ENCODE measurements around the gene SMG6.

SMG6 gene

DNA sequence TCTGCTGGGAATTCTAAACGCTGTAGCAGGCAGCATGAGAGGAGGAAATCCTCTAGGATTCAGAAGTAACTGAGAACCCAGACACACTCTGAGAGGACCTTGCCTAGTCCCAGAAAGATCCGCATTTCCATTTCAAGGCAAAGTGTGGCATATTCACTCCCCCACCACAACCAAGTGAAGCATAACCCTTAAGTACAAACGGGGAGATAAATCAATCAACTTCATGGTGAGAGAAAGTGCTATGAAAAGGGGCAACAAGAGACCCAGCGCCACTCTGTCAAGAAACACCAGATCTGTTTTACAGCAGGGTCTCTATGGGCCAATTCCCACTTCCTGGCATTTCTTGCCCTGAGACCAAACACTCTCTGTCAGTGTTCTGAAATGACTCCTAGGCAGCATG lies 68.3 kb downstream of the SMG6 start:
- DNase-seq (ENCODE audit: low spot score), result no peak

DNA sequence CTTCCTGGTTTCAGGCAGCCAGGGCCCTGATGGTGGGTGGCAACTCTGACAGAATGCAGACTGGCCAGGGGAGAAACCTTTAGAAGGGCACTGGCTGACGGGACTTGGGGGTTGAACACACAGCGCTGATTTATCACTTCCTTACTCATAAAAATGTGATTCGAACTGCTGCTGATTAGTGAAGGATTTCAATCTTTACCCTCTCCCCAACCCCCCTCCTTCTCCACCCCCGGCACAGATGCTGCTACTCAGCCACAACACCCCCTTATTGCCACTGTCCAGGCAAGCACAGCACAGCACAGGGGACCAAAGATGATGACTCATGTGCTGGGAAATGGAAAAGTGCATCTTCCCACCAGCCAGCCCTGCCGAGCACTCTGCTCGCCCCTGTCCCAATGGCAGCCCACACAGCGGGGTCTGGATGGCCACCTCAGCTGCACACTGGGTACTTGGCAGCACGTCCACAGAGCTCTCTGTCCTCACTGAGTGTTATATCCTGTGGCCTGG lies 70.1 kb downstream of the SMG6 start:
- no peak for DNase-seq (ENCODE audit: low spot score)

DNA sequence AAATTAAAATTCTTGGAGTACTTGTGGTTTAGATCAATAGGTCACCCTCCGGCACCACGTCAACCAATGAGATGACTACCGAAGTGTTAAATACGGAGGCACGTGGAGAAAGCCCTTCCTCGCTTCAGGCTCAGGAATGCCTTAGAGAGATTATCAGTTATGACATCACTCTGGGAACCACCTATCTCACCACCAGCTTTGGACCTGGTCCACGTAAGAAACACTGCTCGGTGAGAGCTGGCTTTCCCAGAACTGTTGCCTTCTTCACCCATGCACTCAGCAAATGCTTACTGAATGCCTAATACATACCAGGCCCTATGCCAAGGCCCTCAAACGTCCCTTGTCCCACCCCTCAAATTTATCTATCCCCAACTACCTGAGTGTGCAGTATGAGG lies 71.3 kb downstream of the SMG6 start:
- DNase-seq (ENCODE audit: low spot score), result no peak

DNA sequence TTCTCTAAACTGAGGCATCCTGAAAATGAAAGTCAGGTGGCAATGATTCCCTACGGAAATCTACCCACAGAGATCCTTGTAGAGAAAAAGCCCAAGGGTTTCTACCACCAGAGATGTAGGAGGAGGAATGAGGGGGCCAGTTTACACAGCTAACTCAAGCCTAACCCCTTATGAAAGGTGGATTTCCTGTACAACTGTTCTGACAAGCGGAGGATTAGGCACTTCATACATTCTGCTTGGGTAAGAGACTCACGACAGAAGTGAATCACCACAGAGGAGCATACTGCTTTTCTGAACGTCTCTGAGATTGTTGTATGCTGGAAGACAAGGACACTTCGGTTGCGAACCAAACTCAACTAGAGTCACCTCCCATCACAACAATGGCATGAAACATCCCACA lies 72.7 kb downstream of the SMG6 start:
- DNase-seq (ENCODE audit: low spot score), result no peak

DNA sequence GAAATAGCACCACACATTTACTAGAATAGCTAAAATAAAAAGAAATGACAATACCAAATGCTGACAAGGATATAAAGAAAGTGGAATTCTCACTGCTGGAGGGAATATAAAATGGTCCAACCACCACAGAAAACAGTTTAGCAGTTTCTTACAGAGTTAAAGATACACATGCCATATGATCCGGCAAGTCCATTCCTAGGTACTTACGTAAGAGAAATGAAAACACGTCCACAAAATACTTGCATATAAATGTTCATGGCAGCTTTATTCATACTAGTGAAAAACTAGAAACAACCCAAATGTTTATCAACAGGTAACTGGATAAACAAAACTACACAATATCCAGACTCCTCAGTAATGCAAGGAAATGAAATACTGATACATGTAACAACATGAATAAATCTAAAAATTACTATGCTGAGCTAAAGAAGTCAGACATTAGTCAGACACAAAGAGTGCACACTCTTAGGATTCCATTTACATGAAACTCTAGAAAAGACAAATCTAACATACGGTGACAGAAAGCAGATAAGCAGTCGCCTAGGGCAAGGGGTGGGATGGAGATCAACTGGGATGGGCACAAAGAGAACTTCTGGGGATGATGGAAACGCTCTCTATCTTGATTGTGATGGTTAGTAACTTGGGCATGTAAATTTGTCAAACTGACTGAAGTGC lies 76.4 kb downstream of the SMG6 start:
- no peak for DNase-seq (ENCODE audit: low spot score)

DNA sequence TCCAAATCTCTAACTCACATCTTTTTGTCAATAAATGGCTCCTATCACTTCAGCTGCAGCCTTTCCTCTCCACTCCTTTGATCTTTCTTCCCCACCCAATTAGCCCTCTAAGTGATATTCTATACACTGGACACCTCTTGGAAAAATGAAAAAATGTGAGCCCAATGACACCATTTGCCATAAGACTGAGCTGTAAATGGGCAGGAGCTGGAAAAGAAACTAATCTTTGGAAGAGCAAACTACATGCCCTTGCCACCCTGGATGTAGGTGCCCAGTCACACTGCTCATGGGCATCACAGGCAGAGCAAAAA lies 80.0 kb downstream of the SMG6 start:
- DNase-seq (ENCODE audit: low spot score), result no peak

DNA sequence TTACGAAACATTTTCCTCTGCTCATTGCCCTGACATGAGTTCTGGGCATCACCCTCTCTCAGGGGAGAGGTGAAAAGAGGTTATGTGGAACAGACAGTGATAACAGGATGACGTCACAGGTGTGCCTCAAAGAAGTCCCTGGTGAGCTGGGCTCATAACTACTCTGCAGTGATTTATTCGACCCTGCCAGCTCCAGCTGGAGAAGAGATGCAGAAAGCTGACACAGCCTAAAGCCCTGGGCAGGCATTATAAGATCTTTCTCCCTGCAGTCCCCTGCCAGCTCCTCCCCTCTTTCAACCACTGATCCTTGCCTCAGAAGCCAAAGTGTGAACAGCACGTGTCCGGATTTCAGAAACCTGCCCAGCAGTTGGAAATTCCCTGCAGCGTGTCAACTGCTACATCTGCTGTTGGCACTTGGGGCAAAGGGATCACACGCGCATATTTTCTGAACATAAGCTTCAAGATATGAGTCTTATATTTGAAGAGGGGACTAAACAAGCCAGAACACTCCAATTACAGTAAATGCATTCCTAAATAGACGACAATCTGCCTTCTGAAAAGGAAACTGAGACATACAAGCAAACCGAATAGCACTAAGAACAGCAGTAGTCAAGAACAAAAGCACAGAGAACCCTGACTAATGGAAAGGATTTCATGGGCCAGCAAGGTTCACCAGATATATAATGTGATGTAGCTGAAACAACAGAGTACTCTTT lies 80.5 kb downstream of the SMG6 start:
- DNase-seq (ENCODE audit: low spot score), result no peak

DNA sequence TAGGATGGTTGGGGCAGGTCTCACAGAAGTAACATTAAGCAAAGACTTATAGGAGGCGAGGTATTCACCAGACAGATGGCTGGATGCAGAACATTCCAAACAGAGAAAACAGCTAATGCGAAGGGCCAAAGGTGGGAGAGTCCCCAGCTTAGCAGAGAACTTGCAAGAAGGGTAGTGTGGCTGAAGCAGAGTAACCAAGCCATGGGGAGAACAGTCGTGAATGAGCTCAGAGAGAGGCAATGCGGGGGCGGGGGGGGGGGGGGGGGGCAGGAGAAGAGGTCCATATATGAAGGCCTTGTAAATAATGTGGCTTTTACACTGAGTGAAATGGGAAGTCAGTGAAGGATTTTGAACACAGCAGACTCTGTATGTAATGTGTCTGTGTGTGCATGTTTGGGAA lies 81.3 kb downstream of the SMG6 start:
- no peak for DNase-seq (ENCODE audit: low spot score)

DNA sequence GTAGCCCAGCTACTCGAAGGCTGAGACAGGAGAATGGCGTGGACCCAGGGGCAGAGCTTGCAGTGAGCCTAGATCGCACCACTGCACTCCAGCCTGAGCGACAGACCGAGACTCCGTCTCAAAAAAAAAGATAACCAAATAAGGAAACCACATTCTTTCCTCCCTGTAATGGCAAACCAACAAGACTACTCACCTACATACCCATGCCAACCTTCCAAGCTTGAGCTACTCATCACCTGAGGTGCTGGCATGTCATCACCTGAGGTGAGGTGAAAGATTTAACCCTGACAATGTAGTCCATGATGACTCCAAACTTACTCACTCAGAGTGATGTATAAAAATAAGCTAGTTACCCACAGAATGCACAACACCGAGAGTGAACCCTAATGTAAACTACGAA lies 85.2 kb downstream of the SMG6 start:
- no peak for DNase-seq (ENCODE audit: low spot score)

DNA sequence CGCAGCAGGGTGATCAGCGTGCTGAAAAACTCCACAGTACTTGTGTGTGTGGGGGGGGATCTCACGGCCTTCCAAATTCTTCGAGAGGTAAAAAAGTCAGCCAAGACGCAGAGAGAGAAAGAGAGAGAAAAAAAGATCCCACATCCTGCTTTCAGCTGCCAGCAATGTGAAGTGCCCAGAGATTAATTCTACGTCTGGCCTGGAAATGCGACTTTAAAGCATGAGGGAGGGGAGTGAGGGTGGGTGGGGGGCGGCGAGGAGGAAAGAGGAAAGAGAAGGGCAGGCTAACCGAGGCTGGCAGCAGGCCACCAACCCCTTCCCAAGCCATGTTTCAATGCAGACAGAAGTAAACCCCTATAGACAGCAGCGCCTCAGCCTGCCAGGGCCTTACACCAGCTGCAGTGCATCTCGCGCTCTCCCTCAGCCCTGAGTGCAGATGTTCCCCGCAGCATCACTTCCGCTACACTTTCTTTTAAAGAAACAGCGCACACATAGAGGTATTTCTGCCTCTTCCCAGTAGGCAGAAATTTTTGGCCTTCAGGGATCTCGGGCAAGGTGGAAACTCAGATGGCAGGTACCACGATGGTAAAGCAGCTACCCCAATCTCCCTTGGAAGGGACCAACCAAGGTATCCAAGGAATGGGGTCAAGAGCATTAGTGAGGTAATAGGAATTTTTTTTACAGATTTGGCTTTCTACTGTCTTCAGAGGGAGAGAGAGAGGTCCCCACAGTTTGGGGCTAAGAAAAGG lies 87.8 kb downstream of the SMG6 start:
- no peak for DNase-seq (ENCODE audit: low spot score)

DNA sequence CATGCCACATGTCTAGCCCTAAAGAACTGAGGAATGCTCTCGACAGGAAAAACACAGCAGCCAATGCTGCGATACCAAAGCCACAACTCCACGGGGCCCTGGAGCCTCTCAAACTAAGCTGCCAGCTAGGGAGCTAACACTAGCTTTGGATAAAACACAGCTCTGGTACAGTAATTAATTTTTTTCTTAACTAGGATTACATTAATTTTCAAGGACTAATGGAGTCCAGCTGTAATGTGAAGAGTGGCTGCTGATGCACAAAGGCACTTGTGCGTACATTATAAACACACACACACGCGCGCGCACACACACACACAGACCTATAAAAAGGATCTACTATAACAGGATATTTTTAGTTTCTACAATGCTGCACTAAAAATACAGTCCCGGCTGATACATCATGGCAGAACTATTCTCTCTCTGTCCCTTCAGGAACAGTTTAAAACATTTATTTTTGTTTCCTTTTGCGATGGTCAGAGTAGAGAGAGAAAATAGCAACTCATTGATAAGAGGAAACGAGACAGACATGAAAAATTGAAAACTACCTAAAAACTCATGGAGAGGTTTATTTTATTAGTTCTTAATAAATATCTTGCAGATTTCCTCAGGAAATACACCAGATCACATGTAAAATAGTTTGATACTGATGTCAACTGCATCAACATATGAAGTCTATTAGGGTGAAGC lies 88.5 kb downstream of the SMG6 start:
- no peak for DNase-seq (ENCODE audit: low spot score)

DNA sequence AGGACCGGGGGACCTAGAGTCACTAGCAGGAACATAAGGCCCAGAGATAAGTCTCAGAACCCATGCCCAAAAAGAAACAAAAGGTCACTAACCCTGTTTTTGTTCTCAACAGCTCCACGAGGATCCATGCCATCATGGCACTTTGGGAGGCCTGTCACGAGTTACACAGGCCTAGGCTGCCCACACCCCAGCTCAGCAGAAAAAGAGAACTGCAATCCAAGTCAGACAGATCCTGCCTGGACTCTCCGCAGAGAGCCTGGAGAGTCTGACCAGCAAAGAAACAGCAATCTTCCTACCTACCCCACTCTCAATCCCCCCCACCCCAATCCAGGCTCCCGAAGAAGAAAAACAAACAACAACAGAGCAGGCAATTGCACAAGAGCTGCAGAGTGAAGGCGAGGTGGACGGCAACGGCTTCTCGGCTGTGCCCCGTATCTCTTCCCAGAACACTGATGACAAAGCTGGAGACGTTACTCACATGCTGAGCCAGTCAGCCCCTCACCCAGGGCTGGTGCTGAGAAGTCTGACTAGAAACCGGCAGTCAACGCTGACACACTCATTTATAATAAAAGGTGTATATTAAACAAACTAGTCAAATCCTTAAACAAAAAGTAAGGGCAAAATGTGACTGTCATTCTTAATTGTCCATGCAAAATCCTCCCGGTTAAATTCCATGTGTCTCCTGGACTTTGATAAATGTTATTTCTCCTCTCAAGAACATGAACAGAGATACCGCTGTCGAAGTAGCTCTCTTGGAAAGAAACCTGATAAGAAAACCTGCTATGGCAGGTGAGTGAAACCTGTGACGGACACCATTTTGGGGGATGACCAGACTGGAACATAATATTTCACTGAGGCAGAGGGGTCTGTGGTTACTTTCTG lies 89.3 kb downstream of the SMG6 start:
- DNase-seq (ENCODE audit: low spot score), result no peak

DNA sequence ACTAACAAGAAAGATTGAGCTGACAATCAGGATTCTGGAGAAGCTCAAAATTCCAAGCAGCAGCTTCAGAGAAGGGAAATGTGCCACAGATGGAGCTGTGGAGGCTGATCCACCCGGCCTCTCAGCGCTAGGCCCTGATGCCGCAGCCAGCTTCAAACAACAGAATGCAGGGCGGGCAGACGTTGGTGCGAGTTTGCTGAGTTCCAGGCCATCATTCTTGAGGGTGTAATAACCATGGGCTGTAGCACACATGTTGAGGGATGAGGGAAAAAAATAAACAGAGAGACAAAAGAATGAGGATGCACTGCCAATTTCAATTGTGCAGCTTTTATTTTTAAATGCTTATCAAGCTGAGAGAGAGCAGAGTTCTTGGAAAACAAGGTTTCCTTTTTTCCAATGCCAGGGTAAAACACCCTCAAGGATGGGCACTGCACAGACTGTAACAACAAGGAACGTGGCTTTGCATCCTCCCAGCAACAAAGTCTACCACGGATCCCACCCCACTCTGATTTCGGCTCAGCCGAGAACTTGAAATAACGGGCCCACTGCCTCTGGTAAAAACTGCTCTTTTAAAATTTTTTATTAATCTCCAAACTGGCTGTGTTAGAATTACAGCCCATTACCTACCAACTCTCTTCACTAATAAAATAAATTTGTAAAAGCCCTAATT lies 90.2 kb downstream of the SMG6 start:
- no peak for DNase-seq (ENCODE audit: low spot score)

DNA sequence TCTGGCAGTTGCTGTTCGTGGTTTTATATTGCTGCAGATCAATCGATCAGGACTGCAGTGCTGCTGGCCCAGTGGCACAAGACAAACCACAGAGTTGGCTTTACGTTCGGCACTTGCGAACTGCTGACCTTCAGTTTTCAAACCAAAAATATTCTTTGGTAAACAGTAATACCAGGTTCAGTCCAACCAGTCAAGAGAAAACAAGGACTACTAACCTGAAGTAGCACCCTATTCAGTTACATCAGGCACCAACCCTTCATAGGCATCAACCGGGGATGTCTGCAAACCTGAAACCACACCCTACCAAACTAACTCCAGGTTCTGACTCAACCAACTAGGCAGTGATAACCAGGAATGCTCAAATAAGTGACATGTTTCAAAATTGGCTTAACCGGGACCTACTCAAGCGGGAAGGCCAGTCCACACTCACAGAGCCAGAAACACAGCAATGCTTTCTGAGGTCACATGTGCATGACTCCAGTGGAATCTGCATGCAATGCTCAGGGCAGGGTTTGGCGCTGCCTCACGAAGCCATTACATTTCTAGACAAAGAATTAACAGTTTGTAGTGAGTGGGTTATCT lies 91.1 kb downstream of the SMG6 start:
- DNase-seq (ENCODE audit: low spot score), result no peak

DNA sequence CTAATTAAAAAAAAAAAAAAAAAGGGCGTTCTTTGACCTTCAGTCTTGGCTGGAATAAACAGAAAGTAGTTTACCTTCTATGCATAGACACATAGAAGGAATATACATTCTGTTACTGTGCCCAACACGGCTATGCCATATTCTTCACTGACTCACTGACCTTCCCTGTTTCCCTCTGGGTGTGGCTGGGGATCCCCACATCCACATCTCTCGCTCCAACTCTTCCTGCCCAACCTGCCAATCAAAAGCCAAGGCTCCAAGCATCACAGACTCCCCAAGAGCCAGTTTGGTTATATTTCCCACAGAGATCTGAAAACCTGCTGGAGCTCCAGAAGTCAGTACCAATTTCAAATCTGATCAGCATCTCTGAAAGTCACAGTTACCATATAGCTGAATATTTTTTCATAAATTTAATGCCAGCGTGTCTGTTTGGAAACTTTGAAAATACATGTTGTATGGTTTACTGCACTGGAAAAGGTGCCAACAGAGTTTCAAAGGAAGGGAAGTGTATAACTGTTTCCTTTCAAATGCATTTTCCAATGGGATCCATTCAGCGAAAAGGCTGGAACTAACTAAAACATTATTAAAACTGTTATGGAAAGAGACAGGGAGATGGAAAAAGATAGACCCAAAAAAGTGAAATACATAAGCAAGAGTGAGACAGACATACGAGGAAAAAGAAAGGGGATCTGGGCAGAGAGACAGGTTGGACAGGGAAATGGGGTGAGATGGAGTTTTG lies 91.8 kb downstream of the SMG6 start:
- DNase-seq (ENCODE audit: low spot score), result no peak

DNA sequence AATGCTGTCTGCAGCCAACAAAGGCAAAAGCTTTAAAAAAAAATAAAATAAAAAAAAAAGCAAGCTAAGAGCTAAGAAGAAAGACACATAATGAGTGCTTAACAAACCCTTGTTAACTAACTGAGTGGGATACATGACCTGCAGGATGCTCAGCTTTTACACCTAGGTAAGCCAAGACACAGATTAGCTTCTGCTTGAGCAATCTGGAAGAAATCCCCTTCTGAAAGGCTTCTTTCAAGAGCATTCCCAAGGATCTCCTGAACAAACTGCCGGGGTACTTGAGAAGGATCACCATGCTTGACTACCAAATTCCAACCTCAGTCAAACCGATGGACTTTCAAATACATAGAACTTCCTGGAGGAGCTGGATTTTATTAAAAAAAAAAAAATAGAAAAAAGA lies 92.9 kb downstream of the SMG6 start:
- DNase-seq (ENCODE audit: low spot score), result no peak

DNA sequence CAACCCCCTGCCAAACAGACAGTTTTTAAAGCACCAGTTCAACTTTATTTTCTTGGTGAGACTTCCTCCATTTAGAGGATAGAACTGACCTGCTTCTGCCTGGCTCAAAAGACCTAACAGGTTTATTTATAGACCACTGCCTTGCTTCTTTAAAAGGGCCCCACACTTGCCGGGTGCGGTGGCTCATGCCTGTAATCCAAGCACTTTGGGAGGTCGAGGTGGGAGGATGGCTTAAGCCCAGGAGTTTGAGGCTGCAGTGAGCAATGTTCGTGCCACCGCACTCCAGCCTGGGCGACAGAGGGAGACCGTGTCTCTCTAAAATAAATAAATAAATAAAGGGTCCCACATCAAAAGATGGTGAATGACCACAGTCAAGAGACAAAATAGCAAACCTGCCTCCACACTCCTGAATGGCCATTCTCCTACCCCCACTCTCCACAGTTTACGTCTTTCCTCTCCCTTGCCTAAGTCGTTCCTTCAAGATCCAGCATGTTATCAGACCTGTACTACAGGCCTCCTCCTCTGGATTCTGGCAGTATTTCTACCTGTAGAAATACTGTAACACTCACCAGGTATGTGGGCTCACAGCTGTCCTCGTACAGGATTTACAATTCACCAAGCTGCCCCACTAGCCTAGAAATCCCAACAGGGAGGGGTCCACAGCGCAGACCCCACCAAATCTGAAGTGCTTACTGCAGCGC lies 95.6 kb downstream of the SMG6 start:
- no peak for DNase-seq (ENCODE audit: low spot score)

DNA sequence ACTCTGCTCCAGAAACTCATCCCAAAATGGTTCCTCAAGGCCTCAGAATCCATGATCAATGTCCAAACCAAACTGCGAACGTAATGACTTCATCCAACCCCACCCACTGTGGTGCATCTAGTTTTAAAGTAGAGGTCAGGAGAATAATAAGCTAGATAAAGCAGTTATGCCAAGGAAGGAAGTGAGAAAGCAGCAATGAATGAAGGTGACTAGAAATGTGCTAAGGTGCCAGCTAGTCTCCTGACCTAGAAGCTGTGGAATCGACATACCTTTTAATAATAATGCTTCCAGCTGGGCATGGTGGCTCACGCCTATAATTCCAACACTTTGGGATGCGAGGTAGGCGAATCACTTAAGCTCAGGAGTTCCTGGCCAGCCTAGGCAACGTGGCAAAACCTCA lies 99.2 kb downstream of the SMG6 start:
- DNase-seq (ENCODE audit: low spot score), result no peak

DNA sequence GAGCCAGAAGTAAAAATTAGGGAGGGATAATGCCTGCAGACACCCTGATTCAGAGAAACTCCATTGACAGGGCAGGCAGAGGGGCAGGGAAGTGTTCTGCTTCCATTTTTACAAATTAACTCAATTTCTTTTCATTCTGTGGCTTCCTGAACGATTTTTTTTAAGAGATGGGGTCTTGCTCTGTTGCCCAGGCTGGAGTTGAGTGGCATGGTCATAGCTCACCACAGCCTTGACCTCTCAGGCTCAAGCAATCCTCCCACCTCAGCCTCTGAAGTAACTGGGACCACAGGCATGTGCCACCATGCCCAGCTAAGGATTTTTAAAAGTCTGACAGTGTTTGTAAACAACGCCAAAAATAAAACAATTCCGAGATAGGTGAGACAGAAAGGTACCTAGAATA lies 99.8 kb downstream of the SMG6 start:
- no peak for DNase-seq (ENCODE audit: low spot score)
